ENCODE results near the gene EVC2.

EVC2 gene

DNA sequence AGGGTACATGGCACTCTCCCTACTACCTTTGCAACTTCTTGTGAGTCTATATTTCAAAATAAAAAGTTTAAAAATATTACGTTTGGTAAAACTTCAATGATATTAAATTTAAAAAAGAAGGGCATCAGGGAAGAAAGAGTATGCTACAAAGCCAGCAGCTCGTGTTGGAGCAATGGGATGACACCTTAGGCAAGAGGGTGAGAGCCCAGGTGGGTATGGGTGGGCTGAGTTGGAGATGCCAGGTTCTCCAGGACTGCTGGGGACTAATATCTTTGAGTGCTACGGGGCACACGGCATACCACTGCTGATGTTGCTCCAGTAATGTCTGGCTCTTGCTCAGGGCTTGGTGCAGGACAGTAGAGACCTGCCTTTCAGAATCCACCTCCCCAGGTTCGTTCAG lies 132.4 kb downstream of the EVC2 start:
- no peak overlapping the region for H3K4me3 ChIP-seq (ENCODE audit: low read depth, low read length)
- no peak for DNase-seq (ENCODE audit: low read depth)
- in situ Hi-C loops (cut with HindIII; ENCODE audit: low sequenced_read_pairs): no loop called here
- TF ChIP-seq, protein P1, sequence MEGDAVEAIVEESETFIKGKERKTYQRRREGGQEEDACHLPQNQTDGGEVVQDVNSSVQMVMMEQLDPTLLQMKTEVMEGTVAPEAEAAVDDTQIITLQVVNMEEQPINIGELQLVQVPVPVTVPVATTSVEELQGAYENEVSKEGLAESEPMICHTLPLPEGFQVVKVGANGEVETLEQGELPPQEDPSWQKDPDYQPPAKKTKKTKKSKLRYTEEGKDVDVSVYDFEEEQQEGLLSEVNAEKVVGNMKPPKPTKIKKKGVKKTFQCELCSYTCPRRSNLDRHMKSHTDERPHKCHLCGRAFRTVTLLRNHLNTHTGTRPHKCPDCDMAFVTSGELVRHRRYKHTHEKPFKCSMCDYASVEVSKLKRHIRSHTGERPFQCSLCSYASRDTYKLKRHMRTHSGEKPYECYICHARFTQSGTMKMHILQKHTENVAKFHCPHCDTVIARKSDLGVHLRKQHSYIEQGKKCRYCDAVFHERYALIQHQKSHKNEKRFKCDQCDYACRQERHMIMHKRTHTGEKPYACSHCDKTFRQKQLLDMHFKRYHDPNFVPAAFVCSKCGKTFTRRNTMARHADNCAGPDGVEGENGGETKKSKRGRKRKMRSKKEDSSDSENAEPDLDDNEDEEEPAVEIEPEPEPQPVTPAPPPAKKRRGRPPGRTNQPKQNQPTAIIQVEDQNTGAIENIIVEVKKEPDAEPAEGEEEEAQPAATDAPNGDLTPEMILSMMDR (IDR thresholded peaks at IDR 0.05; ENCODE audit: low read depth, low read length, missing control alignments): no peak

- in situ Hi-C loops (cut with HindIII; ENCODE audit: low sequenced_read_pairs): no loop called here
- no peak overlapping the region for H3K4me3 ChIP-seq (ENCODE audit: low read depth, low read length)
- TF ChIP-seq, protein P1 (IDR thresholded peaks at IDR 0.05; ENCODE audit: low read depth, low read length, missing control alignments): no peak
- no peak for DNase-seq (ENCODE audit: low read depth)
These were observed 134.0 kb downstream of the EVC2 start for GRCh38 chr4:5574386-5574785.

DNA sequence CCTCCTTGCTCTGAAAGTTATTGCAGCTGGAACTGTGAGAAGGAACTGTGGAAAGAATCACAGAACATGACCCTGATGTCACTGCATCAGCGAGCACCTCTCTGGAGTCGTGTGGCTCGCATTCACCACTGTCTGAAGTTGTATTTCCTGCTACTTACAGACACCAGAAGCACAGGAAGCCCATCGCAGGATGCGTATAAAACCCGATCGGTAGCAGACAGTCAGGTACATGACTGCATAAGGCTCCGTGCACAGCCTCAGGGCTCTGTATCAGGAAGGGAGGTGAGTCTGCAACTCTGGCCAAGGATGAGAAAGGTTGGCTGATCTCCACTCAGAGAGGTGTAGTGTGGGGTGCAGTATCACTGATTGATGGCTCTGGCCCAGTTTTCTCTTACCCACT lies 134.4 kb downstream of the EVC2 start:
- H3K4me3 ChIP-seq (ENCODE audit: low read depth, low read length): no peak overlapping the region
- no peak for DNase-seq (ENCODE audit: low read depth)
- TF ChIP-seq, protein P1 (IDR thresholded peaks at IDR 0.05; ENCODE audit: low read depth, low read length, missing control alignments): no peak
- in situ Hi-C loops (cut with HindIII; ENCODE audit: low sequenced_read_pairs): no loop called here

- DNase-seq (ENCODE audit: low read depth): no peak
- TF ChIP-seq, protein P1 (IDR thresholded peaks at IDR 0.05; ENCODE audit: low read depth, low read length, missing control alignments): no peak
- no peak overlapping the region for H3K4me3 ChIP-seq (ENCODE audit: low read depth, low read length)
- in situ Hi-C loops (cut with HindIII; ENCODE audit: low sequenced_read_pairs): no loop called here
These were observed 135.6 kb downstream of the EVC2 start for GRCh38 chr4:5572751-5573150.

DNA sequence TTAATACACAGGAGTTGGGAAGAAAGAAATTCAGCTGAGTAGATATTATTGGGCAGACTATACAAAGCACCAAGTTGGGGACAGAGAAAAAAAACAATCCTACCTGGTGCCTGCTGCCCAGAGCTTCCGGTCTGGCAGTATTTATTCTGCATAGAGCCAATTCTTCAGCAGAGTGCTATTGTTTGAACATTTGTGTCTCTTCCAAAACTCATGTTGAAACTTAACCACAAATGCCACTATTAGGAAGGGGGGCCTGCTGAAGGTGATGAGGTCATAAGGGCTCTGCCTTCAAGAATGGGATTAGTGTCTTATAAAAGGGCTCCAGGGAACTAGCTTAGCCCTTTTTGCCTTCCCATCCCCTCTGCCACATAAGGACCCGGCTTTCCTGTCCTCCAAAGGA lies 136.2 kb downstream of the EVC2 start:
- H3K4me3 ChIP-seq (ENCODE audit: low read depth, low read length): no peak overlapping the region
- in situ Hi-C loops (cut with HindIII; ENCODE audit: low sequenced_read_pairs): no loop called here
- DNase-seq (ENCODE audit: low read depth): peak; percentile 12
- TF ChIP-seq, protein P1 (IDR thresholded peaks at IDR 0.05; ENCODE audit: low read depth, low read length, missing control alignments): no peak

DNA sequence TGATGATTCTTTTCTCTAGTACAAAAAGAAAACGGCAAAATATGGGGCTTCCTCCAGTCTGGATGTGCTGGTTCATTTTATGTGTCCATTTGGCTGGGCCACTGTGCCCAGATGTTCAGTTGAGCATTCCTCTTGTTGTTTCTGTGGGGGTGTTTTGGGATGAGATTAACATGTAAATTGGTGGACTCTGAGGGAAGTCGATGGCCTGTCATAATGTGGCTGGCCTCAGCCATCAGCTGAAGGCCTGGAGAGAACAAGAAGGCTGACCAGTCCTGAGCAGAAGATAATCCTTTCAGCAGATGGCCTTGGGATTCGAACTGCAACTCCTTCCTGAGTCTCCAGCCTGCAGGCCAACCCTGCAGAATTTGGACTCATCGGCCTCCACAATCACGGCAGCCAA lies 136.7 kb downstream of the EVC2 start:
- no peak overlapping the region for H3K4me3 ChIP-seq (ENCODE audit: low read depth, low read length)

More for the DNA sequence above, 136.7 kb downstream of the EVC2 start:
- in situ Hi-C loops (cut with HindIII; ENCODE audit: low sequenced_read_pairs): no loop called here
- no peak for DNase-seq (ENCODE audit: low read depth)
- TF ChIP-seq, protein P1 (IDR thresholded peaks at IDR 0.05; ENCODE audit: low read depth, low read length, missing control alignments): no peak
